Activated CD8-positive, alpha-beta memory T cell treated with anti-CD3 and anti-CD28 coated beads, Interleukin-2, amount 50 U/mL, for 24 hours (primary cell): ENCODE results near the gene SERPINB4.

Experiments used
- DNase-seq: peaks from one replicate; pipeline ENCODE4 v3.0.0-alpha.2; 2020; ENCODE audit errors: extremely low read depth

Gene SERPINB4

GRCh38 chr18:63627819-63628218 lies 16.2 kb downstream of the SERPINB4 start:
- DNase-seq, result no peak

- no peak for DNase-seq
These were observed 17.6 kb downstream of the SERPINB4 start for GRCh38 chr18:63626431-63626830.

GRCh38 chr18:63624863-63625262 lies 19.2 kb downstream of the SERPINB4 start:
- no peak for DNase-seq

- no peak for DNase-seq
These were observed 24.4 kb downstream of the SERPINB4 start for GRCh38 chr18:63619661-63620060.

GRCh38 chr18:63617915-63618234 lies 26.2 kb downstream of the SERPINB4 start:
- DNase-seq, result no peak

GRCh38 chr18:63617049-63617914 lies 26.8 kb downstream of the SERPINB4 start:
- no peak for DNase-seq

GRCh38 chr18:63613420-63613819 lies 30.6 kb downstream of the SERPINB4 start:
- DNase-seq, result no peak

GRCh38 chr18:63606526-63606925 lies 37.5 kb downstream of the SERPINB4 start:
- no peak for DNase-seq

GRCh38 chr18:63604791-63605567 lies 39.1 kb downstream of the SERPINB4 start:
- DNase-seq, result no peak

GRCh38 chr18:63603772-63604171 lies 40.3 kb downstream of the SERPINB4 start:
- no peak for DNase-seq

- DNase-seq, result no peak
These were observed 40.7 kb downstream of the SERPINB4 start for GRCh38 chr18:63603355-63603754.

GRCh38 chr18:63596964-63597363 lies 47.1 kb downstream of the SERPINB4 start:
- no peak for DNase-seq

- DNase-seq, result no peak
These were observed 51.6 kb downstream of the SERPINB4 start for GRCh38 chr18:63592471-63592870.

GRCh38 chr18:63591725-63592124 lies 52.3 kb downstream of the SERPINB4 start:
- DNase-seq, result no peak

GRCh38 chr18:63590966-63591695 lies 52.9 kb downstream of the SERPINB4 start:
- DNase-seq, result no peak

GRCh38 chr18:63590373-63590772 lies 53.7 kb downstream of the SERPINB4 start:
- no peak for DNase-seq

GRCh38 chr18:63588909-63589308 lies 55.1 kb downstream of the SERPINB4 start:
- no peak for DNase-seq
